Retinal pigment epithelial cell (primary cell): Measurements from ENCODE around the gene CECR2.

ENCODE experiments used
- DNase-seq: peaks from one replicate; pipeline ENCODE4 v3.0.0-alpha.2; 2010; ENCODE audit warnings: low read depth
- H3K4me3 ChIP-seq: 2 replicates; pipeline ENCODE4 v1.5.1; 2011; ENCODE audit warnings: mild to moderate bottlenecking, low read length, control low read depth, moderate library complexity
- TF ChIP-seq, protein P1 (sequence below): conservative IDR thresholded peaks from 2 replicates; pipeline ENCODE4 v1.5.1; 2011; ENCODE audit warnings: low read depth, low read length, control low read depth, inconsistent platforms

CECR2 gene

DNA sequence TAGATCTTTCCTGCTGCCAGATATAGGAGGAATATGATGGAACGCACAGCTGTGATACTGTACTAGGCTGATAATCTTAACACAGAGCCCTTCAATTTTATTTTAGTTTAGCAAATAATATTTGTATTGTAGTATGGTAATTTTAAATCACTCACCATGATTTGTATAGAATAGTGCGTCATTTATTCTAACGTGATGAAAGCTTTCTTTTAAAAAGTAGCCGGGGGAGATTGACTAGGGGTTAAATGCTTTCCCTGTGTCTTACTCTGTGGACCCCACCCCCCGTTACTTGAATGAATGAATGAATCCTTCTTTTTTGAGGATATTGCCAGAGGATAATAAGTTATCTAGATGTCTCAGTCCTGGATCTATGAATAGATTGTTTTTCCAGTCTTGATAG lies 72.1 kb downstream of the CECR2 start:
- no peak overlapping the region for H3K4me3 ChIP-seq
- no peak for DNase-seq
- TF ChIP-seq, protein P1, sequence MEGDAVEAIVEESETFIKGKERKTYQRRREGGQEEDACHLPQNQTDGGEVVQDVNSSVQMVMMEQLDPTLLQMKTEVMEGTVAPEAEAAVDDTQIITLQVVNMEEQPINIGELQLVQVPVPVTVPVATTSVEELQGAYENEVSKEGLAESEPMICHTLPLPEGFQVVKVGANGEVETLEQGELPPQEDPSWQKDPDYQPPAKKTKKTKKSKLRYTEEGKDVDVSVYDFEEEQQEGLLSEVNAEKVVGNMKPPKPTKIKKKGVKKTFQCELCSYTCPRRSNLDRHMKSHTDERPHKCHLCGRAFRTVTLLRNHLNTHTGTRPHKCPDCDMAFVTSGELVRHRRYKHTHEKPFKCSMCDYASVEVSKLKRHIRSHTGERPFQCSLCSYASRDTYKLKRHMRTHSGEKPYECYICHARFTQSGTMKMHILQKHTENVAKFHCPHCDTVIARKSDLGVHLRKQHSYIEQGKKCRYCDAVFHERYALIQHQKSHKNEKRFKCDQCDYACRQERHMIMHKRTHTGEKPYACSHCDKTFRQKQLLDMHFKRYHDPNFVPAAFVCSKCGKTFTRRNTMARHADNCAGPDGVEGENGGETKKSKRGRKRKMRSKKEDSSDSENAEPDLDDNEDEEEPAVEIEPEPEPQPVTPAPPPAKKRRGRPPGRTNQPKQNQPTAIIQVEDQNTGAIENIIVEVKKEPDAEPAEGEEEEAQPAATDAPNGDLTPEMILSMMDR: no peak

DNA sequence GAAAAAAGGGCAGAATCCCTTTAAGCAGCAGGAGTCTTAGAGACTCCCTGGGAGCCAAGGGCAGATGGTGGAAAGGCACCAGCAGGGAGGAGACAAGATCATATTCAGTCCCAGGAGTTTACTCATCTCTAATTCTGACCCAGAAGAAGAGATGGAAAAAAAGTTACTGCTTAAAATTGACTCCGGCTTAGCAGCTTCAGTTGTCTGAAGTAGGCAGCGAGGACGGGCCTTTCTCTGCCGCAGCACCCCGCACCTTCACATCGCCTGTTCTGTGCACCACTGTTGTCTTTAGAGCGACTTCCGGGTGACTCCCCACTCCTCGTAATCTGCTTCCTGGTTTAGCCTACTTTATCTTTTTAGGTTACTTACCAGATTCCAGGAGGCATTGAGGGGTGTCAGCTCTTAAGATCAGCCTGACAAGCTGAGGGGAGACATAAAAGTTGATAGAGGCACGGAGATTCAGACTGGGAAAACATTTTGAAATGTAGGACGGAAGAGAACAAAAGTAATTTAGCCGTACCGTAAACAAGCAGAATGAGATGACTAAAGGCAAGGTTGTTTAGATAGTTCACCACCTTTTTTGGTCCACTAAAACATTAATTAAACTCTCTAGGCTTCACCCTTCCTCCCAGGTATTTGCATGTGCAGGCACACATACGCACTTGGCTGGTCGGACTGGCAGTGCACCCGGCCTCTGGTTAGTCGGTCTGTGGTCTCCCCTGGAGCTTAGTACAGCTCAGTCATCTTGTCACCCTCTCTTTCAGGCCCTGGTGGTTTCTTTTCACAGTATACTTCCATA lies 74.3 kb downstream of the CECR2 start:
- DNase-seq: no peak
- TF ChIP-seq, protein P1: no peak

DNA sequence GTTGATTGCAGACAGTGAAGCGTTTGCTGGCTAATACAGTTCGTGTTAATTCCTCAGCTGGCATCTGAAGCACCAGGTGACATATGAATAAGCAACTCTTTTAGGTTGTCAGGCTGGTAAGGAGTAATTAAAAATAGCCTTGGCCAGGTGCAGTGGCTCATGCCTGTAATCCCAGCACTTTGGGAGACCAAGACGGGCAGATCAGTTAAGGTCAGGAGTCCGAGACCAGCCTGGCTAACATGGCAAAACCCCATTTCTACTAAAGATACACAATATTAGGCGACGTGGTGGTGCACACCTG lies 74.9 kb downstream of the CECR2 start:
- DNase-seq: no peak
- TF ChIP-seq, protein P1: no peak
- H3K4me3 ChIP-seq: no peak overlapping the region

More for the DNA sequence above, 74.3 kb downstream of the CECR2 start:
- H3K4me3 ChIP-seq: no peak overlapping the region

DNA sequence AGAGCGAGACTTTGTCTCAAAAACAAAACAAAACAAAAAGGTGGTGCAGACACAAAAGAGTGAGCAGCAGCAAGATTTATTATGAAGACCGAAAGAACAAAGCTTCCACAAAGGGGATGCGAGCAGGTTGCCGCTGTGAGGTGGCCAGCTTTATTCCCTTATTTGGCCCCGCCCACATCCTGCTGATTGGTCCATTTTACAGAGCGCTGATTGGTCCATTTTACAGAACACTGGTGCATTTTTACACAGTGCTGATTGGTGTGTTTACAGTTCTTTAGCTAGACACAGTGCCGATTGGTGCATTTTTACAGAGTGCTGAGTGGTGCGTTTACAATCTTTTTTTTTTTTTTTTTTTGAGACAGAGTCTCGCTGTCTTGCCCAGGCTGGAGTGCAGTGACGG lies 77.4 kb downstream of the CECR2 start:
- DNase-seq: no peak
- H3K4me3 ChIP-seq: no peak overlapping the region
- TF ChIP-seq, protein P1: no peak

DNA sequence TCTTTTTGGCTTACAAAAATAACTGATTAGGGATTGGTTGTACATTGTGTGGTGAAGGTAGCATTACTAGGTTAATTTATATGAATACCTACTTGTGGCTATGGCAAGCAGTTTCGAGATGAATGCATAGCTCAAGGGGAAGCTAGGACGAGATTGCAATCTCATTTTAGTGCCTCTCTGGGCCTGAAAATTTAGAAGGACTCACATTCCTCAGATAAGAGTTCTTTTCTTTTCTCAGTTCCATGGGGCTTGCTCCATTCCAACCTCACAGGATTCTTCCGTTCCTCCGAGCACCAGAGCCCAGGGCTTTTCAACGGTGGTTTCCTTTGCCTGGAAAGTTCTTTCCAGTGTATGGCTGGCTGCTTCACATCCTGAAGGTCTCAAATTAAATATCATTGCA lies 82.1 kb downstream of the CECR2 start:
- DNase-seq: no peak
- no peak overlapping the region for H3K4me3 ChIP-seq
- TF ChIP-seq, protein P1: no peak

DNA sequence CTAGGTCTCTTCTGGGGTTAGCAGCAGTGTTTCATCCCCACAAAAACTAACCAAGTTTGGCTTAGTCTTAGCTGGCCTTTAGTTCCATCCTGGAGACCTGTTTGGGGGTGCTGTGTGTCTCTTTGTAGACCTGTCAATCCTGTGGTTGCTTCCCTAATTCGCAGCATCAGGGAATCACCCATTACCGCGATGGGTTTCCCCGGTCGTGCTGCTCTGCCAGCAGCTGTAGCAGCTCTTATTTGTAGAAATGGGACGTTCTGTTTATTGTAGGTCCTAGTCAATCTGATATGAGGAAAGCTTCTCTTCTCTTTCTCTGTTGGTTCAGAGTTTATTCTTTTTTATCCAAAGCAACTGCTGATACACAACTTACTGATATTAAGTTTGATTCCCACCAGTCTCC lies 91.6 kb downstream of the CECR2 start:
- TF ChIP-seq, protein P1: no peak
- no peak overlapping the region for H3K4me3 ChIP-seq
- DNase-seq: no peak

DNA sequence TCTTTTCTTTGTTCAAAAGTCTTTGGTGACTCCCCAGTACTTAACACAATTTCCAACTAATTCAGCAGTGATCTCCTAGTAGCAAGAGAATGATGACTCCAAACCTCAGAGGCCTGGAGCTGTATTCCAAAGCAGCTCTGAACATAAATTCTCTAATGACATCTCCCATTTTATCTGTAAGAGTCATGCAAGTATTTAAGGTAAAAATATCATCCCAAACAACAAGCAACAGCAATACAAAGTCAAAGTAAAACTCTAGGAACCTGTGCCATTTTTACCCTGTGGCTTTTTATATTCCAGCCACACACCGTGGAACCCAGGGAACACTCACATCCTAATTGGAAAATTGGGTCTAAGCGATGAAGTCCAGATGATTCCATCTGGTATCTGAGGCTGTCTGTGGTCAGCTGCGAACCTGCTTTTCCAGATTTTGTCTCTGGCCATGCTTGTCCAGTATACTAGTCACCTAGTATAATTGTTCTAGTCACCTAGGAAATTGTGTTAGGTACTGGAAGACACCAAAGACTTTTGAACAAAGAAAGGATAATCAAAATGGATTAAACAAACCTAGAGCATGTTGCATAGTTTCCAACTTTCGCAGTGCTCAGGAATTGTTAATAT lies 101.7 kb downstream of the CECR2 start:
- DNase-seq: no peak
- no peak overlapping the region for H3K4me3 ChIP-seq
- TF ChIP-seq, protein P1: no peak
